ENCODE measurements around the gene BRF1.

GRCh38 chr14:105314287-105315200 is 13.7 kb upstream of the BRF1 start, which contains the start of gene PACS2:
- TF ChIP-seq POLR2AphosphoS5 (IDR thresholded peaks at IDR 0.05; ENCODE audit: low read depth, low read length) (no peak), CTCF (IDR thresholded peaks at IDR 0.05; ENCODE audit: control extremely low read depth in 1 of 3, insufficient read depth in 1 of 3, low read depth in 1 of 3, low read length in 3 of 3) (no peak), TAF1 (IDR thresholded peaks at IDR 0.05; ENCODE audit: low read depth, low read length) (no peak), RNF2 (IDR thresholded peaks at IDR 0.05; ENCODE audit: borderline replicate concordance, low read depth, low read length, missing control alignments, poor library complexity, severe bottlenecking) (no peak), HDAC6 (IDR thresholded peaks at IDR 0.05; ENCODE audit: low read depth, low read length) (no peak), EGR1 (IDR thresholded peaks at IDR 0.05; ENCODE audit: borderline replicate concordance, low read depth, low read length) (no peak), CEBPB (IDR thresholded peaks at IDR 0.05; ENCODE audit: low read depth, low read length) (no peak), KDM5A (IDR thresholded peaks at IDR 0.05; ENCODE audit: low read length) (no peak)
